ENCODE measurements around the gene RGS11.

The RGS11 gene

GRCh38 chr16:296806-297510 lies 21.2 kb upstream of the RGS11 start:
- DNase-seq (ENCODE audit: low read depth, low spot score): no peak

DNA sequence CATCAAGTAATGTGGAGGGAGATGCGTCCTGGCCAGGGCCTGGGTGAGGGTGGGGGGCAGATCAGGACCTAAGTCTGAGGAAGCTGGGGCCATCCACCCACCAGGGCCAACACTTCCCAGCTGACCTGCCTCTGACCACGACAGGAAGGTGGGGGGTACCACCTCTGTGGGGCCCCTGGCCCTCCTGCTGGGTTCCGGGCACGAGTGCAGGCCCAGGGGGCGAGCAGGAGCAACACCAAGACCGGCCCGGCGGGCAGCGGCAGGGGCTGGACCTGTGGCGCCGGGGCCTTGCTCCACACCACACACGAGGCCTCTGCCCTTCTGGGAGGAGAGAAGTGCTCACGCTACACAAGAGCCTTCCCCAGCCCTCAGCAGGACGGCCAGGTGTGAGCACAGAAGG lies 20.5 kb upstream of the RGS11 start:
- no peak for DNase-seq (ENCODE audit: low read depth, low spot score)

DNA sequence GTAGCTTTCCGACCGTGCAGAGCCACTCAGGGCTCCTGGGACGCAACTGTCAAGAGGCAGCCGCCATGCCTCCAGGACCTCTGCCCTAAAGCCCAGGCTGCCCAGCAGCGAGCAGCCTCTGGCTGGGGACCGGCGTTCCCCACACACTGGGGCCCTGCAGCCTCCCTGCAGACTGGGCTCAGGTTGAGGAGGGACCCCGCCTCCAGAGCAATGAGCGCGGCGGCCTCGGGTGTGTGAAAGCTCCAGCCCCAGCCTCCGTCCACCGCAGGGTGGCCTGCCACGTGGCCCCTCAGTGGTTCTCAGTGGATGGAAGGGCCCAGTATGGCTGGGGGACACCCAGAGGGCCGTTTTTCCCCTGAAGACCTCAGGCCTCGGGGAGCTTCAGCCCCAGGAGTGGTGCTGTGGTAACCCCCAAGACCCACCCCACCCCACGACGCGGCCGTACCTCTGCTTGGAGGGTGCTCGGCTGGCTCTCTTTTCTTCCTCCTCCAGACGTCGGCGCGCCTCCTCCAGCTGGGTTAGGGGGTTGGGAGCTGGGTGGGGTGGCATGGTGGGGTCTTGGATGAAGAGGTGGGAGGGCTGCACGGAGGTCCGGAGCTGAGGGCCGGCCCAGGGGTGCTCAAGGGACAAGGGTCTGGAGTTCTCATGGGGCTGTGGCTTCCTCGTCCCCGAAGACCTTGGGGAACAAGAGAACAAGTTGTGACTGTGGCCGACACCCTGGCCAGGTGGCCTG lies 17.5 kb upstream of the RGS11 start:
- DNase-seq (ENCODE audit: low read depth, low spot score): no peak

DNA sequence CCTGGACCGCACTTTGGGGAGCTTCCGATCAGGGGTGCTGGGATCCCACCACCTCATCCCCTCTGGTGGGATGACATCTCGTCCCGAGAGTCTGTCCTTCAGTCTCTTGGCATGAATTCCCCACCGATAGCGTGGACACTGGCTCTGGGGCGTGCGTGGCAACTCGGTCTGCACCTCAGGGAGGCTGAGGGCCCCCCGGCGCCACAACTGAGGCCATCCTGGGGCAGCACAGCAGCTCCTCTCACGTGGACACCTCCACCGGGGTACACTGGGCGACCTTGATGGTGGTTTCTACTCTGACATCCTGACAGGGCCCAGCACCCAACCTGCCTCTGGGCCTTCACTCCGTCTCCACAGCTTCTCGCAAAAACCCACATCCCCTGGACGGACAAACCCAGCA lies 15.8 kb upstream of the RGS11 start:
- DNase-seq (ENCODE audit: low read depth, low spot score): no peak

GRCh38 chr16:290681-291405 lies 15.1 kb upstream of the RGS11 start:
- DNase-seq (ENCODE audit: low read depth, low spot score): no peak

DNA sequence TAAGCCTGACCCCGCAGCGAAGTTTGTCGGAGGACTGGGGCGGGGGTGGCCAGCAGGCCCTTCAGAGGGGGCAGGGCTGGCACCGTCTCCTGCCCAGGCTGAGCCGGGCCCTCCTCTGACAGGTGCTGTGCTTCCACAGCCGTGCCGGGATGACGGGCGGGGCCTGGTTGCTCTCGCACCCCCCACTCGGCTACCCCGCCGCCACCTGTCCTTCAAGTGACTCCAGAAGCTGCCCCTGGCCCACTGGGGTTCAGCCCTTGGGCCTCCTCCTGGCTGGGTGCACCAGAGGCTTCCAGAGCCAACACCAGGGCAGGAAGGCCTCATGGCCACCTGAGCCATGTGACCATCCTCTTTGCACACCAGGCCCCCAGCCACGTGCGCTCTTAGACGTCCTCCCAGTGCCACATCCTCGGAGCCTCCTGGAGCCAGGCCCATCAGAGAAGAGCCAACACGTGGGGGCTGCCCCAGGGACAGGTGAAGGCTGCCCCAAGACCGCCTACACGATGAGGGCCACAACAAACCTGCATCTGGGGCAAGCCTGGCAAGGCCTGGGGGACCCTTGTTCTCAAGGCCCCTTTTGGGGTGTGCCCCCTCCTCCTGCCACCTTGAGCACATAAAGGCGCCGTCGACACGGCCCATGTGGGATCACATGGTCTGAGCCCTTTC lies 14.4 kb upstream of the RGS11 start:
- no peak for DNase-seq (ENCODE audit: low read depth, low spot score)

DNA sequence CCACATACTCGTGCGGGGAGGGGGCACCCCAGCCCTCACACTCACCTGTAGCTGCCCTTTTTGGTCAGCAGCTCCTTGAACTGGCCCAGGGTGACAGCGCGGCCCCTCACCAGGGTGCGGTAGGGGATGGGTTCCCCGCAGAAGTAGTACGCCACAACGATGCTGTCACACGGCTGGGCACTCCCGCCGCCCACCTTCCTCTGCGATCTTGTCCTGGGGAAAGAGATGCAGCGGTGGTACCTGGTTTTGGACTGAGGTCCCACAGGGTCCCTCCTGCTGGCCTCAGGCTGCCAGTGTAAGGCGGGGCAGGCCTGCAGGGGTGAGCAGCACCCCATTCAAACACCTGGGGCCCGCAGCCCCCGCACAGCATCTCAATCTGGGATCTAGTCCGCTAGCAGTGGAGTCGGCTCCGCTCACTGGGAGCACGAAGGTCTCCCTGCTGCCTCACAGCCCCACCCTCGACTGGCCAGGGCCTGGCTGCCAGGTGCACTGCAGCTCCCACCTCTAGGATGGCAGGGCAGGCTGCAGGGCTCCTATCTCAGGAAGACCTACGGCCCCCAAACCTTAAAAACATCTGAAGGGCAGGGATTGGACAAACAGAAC lies 13.8 kb upstream of the RGS11 start:
- DNase-seq (ENCODE audit: low read depth, low spot score): no peak

DNA sequence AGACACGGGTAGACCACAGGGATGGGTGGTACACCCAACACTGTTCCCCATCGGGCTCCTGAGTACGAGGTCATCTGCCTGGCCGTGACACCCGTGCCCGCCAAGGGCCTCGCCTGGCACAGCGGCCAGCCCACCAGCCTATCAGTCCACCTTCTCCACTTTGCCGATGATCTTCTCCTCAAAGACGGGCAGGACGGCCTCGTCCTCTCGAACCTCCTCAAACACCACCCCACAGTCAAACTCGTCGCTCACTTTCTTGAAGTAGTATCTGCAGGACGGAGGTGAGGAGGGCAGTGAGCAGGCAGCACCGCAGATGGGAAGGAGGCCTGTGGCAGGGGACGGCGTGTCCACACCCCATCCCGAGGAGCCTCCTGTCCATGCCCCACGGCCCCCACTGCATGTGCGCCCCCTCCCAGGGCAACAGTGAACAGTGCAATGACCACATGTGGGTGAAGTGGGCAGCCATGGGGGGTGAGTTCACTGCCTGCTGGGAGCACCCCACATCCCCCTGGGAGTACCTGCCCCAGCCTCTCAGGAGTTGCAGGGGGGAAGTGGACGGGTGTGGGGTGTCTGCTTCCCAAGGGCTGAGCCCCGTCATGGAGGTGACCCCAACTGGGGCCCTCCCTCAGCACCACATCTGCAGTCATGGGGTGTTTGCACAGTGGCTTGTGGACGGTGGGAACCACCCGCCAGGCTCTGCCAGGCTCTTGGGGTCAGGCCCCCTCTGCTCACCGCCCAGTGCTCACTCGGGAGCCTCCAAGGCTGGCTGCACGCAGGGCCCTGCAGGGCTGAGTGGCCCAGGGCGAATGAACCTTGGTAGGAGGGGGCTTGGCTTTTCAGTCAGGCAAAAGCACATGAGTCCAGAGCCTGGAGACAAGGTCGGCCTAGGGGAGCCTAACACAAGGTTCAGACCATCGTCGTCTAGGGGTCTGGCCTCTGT lies 12.5 kb upstream of the RGS11 start:
- no peak for DNase-seq (ENCODE audit: low read depth, low spot score)

GRCh38 chr16:287298-287811 lies 11.6 kb upstream of the RGS11 start:
- DNase-seq (ENCODE audit: low read depth, low spot score): no peak

DNA sequence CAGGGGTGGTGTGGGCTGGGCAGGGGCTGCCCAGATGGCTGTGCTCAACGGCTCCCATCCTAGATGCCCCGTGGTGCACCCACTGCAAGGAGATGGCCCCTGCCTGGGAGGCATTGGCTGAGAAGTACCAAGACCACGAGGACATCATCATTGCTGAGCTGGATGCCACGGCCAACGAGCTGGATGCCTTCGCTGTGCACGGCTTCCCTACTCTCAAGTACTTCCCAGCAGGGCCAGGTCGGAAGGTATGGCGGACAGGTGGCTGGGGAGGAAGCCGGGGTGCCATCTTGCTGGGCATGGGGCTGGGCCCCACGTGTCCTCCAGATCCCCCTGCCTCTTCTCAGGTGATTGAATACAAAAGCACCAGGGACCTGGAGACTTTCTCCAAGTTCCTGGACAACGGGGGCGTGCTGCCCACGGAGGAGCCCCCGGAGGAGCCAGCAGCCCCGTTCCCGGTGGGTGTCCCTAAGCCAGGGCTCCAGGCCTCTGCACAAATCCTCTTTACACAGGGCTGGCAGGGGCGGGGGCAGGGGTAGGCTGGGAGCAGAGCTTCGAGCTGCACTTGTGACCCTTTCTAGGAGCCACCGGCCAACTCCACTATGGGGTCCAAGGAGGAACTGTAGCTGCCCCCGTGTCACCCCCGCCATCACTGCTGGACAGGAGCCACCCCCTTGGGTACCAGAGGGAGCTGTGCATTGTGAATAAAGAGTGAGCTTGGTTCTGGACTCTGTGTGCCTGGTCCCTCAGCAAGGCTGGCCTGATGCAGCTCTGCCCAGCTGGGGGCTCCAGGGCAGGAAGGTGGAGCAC lies 10.9 kb upstream of the RGS11 start:
- DNase-seq (ENCODE audit: low read depth, low spot score): no peak

GRCh38 chr16:285146-286055 lies 9.7 kb upstream of the RGS11 start:
- no peak for DNase-seq (ENCODE audit: low read depth, low spot score)

DNA sequence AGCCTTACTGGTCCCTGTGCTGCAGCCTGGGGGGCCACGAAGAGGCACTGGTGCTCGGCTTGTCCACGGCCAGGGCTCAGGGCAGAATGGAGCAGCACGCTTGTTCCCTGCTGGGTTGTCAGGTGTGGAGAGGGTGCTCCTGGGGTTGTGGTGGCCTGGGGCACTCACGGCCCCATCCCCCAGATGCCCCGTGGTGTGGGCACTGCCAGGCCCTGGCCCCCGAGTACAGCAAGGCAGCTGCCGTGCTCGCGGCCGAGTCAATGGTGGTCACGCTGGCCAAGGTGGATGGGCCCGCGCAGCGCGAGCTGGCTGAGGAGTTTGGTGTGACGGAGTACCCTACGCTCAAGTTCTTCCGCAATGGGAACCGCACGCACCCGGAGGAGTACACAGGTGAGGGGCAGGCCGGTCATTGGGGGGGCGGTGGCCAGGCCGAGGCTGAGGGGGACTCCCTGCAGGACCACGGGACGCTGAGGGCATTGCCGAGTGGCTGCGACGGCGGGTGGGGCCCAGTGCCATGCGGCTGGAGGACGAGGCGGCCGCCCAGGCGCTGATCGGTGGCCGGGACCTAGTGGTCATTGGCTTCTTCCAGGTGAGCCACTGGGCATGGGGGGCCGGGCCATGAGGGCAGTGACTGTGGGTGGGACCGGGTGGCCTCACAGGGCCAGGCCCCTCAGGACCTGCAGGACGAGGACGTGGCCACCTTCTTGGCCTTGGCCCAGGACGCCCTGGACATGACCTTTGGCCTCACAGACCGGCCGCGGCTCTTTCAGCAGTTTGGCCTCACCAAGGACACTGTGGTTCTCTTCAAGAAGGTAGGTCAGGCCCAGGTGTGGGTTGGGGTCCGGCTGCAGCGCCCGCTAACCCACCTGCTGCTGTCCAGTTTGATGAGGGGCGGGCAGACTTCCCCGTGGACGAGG lies 8.7 kb upstream of the RGS11 start:
- DNase-seq (ENCODE audit: low read depth, low spot score): no peak

GRCh38 chr16:283033-283805 lies 7.5 kb upstream of the RGS11 start, which contains the start of gene PDIA2:
Gene PDIA2, plus strand, starts transcription at chr16:283164. Its CDS starts 6 bp downstream, at chr16:283170.
- DNase-seq (ENCODE audit: low read depth, low spot score): no peak

DNA sequence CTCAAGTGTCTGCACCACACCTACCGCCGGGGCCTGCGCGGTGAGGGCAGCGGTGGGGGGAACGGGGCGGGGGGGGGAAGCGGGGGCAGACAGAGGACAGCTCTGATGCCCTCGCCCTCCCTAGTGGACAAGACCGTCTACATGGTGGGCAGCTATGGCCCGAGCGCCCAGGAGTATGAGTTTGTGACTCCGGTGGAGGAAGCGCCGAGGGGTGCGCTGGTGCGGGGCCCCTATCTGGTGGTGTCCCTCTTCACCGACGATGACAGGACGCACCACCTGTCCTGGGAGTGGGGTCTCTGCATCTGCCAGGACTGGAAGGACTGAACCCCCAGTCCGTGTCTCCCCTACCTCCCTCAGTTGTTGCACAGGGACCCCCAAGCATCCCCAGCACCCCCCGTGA lies 6.7 kb upstream of the RGS11 start:
- no peak for DNase-seq (ENCODE audit: low read depth, low spot score)

DNA sequence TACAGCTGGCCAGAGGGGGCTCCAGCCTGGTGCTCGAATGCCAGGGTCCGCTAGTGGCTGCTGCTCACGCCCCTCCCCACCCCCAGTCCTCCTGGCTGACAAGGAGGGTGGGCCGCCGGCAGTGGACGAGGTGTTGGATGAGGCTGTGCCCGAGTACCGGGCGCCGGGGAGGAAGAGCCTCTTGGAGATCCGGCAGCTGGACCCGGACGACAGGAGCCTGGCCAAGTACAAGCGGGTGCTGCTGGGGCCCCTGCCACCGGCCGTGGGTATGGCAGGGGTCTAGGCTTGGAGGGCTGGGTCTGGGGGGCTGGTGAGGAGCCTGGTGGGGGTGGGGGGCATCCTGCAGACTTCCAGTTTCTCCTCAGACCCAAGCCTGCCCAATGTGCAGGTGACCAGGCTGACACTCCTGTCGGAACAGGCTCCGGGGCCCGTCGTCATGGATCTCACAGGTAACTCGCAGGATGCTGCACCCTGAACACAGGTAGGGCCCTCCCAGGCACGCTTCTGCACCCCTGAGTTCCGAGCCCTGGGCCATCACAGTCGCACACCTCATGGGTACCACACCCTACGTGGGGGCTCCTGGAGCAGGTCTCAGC lies 6.0 kb upstream of the RGS11 start:
- DNase-seq (ENCODE audit: low read depth, low spot score): no peak

GRCh38 chr16:280991-281659 lies 5.4 kb upstream of the RGS11 start:
- DNase-seq (ENCODE audit: low read depth, low spot score): no peak
